CD4-positive, CD25-positive, alpha-beta regulatory T cell (primary cell): Measurements from ENCODE around the gene CACNG4. TPM values are rescaled to one million over a fixed set of nuclear protein-coding genes. Genes with fewer than 3 reads are reported as not detected.

Experiments
- ATAC-seq, 2 donors: fragments of 150-1000 bp; cut with Tn5 transposase; one replicate each; pipeline ENCODE4 v1.10.0; 2021; ENCODE audit warnings: low read depth in 2 of 2, moderate number of reproducible peaks in 2 of 2, moderate library complexity in 1 of 2
- DNase-seq, 3 donors: peaks; one replicate each; pipeline versions ENCODE4 v3.0.0 to v3.0.0-alpha.2; 2012 to 2022; ENCODE audit warnings: mixed read lengths in 1 of 3
- H3K27ac ChIP-seq: one replicate; pipeline ENCODE4 v1.7.0; 2013; ENCODE audit warnings: mild to moderate bottlenecking, low read length; ENCODE audit not compliant: insufficient read depth, poor library complexity, severe bottlenecking
- H3K27me3 ChIP-seq: one replicate; pipeline ENCODE4 v1.7.0; 2013; ENCODE audit warnings: low read length; ENCODE audit not compliant: control insufficient read depth, insufficient read depth
- H3K36me3 ChIP-seq: one replicate; pipeline ENCODE4 v1.7.0; 2013; ENCODE audit warnings: mild to moderate bottlenecking, low read length, moderate library complexity; ENCODE audit not compliant: control insufficient read depth, insufficient read depth
- H3K4me1 ChIP-seq: 2 replicates; pipeline ENCODE4 v1.7.0; 2013; ENCODE audit warnings: mild to moderate bottlenecking, low read length; ENCODE audit not compliant: insufficient read depth, control insufficient read depth, poor library complexity, severe bottlenecking
- H3K4me3 ChIP-seq: one replicate; pipeline ENCODE4 v1.7.0; 2013; ENCODE audit warnings: low read depth, mild to moderate bottlenecking, low read length, moderate library complexity
- H3K9me3 ChIP-seq, 2 experiments: 1 replicate in 1 of 2; 2 replicates in 1 of 2; pipeline ENCODE4 v1.7.0; 2013; ENCODE audit warnings: low read length in 2 of 2, mild to moderate bottlenecking in 1 of 2, moderate library complexity in 1 of 2; ENCODE audit not compliant: control insufficient read depth in 2 of 2
- H3K27ac Mint-ChIP-seq, 3 donors: one replicate each; pipeline ENCODE4 v1.8.0; 2020 to 2022; ENCODE audit warnings: mild to moderate bottlenecking in 3 of 3, mixed read lengths in 3 of 3, moderate library complexity in 2 of 3
- H3K27me3 Mint-ChIP-seq: one replicate; pipeline ENCODE4 v1.8.0; 2022; ENCODE audit warnings: mild to moderate bottlenecking, mixed read lengths
- H3K36me3 Mint-ChIP-seq: one replicate; pipeline ENCODE4 v1.8.0; 2020; ENCODE audit warnings: mixed read lengths
- H3K4me1 Mint-ChIP-seq, 4 donors: one replicate each; pipeline ENCODE4 v1.8.0; 2020 to 2022; ENCODE audit warnings: mixed read lengths in 4 of 4, mild to moderate bottlenecking in 1 of 4
- H3K4me3 Mint-ChIP-seq, 4 donors: one replicate each; pipeline ENCODE4 v1.8.0; 2020 to 2022; ENCODE audit warnings: mild to moderate bottlenecking in 4 of 4, mixed read lengths in 4 of 4, moderate library complexity in 3 of 4
- H3K9me3 Mint-ChIP-seq, 7 donors: one replicate each; pipeline ENCODE4 v1.8.0; 2020 to 2022; ENCODE audit warnings: mixed read lengths in 7 of 7, mild to moderate bottlenecking in 3 of 7, moderate library complexity in 2 of 7
- polyA plus RNA-seq, 4 donors: library from polyadenylated mRNA; unstranded; fragments of 300-500 nt; fragmentation: Illumina TruSeq; gene quantifications; one replicate each; pipeline ENCODE4 v1.2.3, GENCODE V29; 2021
- total RNA-seq: library from RNA; stranded (reverse); gene quantifications from one replicate; pipeline ENCODE4 v1.2.3, GENCODE V29; 2022

The CACNG4 gene
- total and polyA plus RNA-seq, 5 donors from 2014 or later = not detected

DNA sequence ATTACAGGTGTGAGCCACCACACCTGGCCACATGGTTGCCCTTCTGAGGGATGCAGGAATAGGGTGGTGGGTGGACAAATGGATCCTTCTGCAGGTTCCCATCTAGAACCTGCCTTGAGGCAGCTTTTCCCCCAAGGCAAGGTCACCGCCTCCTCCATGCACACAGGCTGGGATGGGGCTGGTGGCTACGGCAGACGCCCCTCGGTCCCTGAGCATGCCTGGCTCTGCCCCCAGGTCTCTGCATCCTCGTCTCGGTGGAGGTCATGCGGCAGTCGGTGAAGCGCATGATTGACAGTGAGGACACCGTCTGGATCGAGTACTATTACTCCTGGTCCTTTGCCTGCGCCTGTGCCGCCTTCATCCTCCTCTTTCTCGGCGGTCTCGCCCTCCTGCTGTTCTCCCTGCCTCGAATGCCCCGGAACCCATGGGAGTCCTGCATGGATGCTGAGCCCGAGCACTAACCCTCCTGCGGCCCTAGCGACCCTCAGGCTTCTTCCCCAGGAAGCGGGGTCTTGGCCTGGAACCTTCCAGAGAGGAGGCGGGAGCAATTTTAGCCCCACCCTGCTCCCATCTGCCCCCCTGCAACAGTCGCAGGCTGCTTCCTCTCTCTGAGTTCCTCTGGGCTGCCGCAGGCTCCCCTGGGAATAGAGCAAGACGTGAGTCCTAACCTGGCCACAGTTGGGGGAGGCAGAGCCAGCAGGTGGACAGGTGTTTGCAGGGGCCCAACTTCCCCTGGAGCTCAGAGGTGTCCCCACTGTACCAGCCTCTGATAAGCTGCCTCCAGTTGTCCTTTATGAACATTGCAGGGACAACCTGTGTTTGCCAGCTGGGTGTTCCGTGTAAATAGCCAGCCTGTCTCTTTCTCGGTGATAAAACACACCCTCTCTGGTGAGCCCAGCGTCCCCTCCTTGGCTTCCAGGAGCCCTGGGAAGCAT is 91.6 kb downstream of the CACNG4 start:
- Mint-ChIP-seq H3K27ac (no peak overlapping the region), H3K36me3 (peaks cover 7% of the 10 kb centered on the region), H3K27me3 (no peaks in the 10 kb centered on the region), H3K4me1 (peaks cover 0 to 6% (median 2%) of the 10 kb centered on the region in 4 donors), H3K9me3 (no peaks in the 10 kb centered on the region), H3K4me3 (no peak overlapping the region)
- Histone ChIP-seq H3K9me3 (no peaks in the 10 kb centered on the region), H3K36me3 (no peaks in the 10 kb centered on the region), H3K27ac (no peak overlapping the region), H3K27me3 (no peaks in the 10 kb centered on the region), H3K4me3 (no peak overlapping the region), H3K4me1 (no peaks in the 10 kb centered on the region)
- ATAC-seq (no peak), DNase-seq (no peak)

DNA sequence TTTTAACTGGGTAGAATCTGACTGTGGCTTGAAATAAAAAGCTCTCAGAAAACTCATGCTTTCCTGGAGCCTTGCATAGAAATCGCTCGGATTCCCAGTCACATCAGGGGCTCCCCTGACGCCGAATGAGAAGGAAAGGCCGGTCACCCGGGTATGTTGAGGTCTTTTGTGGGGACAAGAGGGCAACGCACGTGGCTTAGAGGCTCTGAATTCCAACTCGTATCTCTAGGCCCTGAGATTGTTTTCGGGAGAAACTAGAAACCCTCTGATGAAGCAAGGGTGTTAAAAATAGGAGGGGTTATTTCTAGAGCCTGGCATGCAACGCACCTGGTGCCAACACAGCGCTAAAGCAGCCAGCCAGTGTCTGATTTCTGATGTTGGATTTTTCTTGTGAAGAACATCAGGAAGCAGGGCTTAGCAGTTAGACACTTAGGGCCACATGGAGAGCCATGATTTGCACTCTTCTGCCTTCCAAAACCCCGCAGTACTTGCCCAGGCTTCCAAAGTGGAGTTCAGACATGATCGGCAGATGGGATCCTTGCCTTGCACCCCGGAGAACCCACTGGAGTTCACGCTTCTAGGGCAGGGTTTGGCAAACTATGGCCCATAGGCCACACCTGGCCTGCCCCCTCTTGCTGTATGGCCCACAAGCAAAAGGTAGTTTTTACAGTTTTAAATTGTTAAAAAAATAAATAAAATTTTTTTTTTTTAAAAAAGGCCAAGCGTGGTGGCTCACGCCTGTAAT is 92.4 kb downstream of the CACNG4 start:
- H3K36me3 Mint-ChIP-seq = peaks cover 7% of the 10 kb centered on the region
- no peaks in the 10 kb centered on the region for H3K9me3 Mint-ChIP-seq
- H3K36me3 ChIP-seq = no peaks in the 10 kb centered on the region
- H3K27ac ChIP-seq = no peak overlapping the region
- H3K4me3 ChIP-seq = no peak overlapping the region
- no peak overlapping the region for H3K27ac Mint-ChIP-seq
- H3K4me1 ChIP-seq = no peaks in the 10 kb centered on the region
- DNase-seq = no peak
- H3K27me3 ChIP-seq = no peaks in the 10 kb centered on the region
- no peaks in the 10 kb centered on the region for H3K27me3 Mint-ChIP-seq
- H3K4me3 Mint-ChIP-seq = no peak overlapping the region
- no peaks in the 10 kb centered on the region for H3K9me3 ChIP-seq
- no peak for ATAC-seq
- peaks cover 0 to 6% (median 2%) of the 10 kb centered on the region in 4 donors for H3K4me1 Mint-ChIP-seq

DNA sequence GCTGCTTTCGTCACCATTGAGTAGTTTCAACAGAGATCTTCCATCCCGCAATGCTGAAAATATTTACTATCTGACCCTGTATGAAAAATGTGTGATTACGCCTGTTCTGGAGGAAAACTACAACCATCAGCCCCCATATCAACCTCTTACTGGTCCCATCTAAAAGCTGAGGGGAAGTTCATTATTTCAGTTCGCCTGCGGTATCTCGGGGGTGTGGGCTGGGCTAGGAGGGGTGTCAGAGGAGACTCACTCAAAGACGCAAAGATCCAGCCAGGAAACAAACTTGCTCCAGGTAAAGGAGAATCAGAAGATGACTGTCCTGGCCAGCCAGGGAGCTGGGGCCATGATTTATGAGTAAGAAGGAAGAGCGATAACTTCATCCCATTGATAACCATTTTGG is 93.5 kb downstream of the CACNG4 start:
- H3K4me1 ChIP-seq = no peaks in the 10 kb centered on the region
- H3K27ac Mint-ChIP-seq = no peak overlapping the region
- peaks cover 0 to 6% (median 2%) of the 10 kb centered on the region in 4 donors for H3K4me1 Mint-ChIP-seq
- no peaks in the 10 kb centered on the region for H3K27me3 Mint-ChIP-seq
- H3K36me3 Mint-ChIP-seq = peaks cover 8% of the 10 kb centered on the region
- no peak overlapping the region for H3K4me3 ChIP-seq
- no peaks in the 10 kb centered on the region for H3K27me3 ChIP-seq
- DNase-seq (no peak), ATAC-seq (no peak)
- H3K27ac ChIP-seq = no peak overlapping the region
- H3K4me3 Mint-ChIP-seq = no peak overlapping the region
- H3K9me3 ChIP-seq = no peaks in the 10 kb centered on the region
- H3K36me3 ChIP-seq = no peaks in the 10 kb centered on the region
- no peaks in the 10 kb centered on the region for H3K9me3 Mint-ChIP-seq

- DNase-seq = no peak
- Mint-ChIP-seq H3K27me3 (no peaks in the 10 kb centered on the region), H3K9me3 (no peaks in the 10 kb centered on the region), H3K36me3 (peaks cover 13% of the 10 kb centered on the region), H3K4me3 (no peak overlapping the region), H3K4me1 (peaks cover 0 to 6% (median 2%) of the 10 kb centered on the region in 4 donors), H3K27ac (no peak overlapping the region)
- no peak for ATAC-seq
- H3K36me3 ChIP-seq = no peaks in the 10 kb centered on the region
- H3K27ac ChIP-seq = no peak overlapping the region
- no peak overlapping the region for H3K4me3 ChIP-seq
- no peaks in the 10 kb centered on the region for H3K27me3 ChIP-seq
- no peaks in the 10 kb centered on the region for H3K4me1 ChIP-seq
- no peaks in the 10 kb centered on the region for H3K9me3 ChIP-seq
Observed at GRCh38 chr17:67059372-67059771, 94.9 kb downstream of the CACNG4 start.

- Histone ChIP-seq H3K27ac (no peak overlapping the region), H3K4me1 (no peaks in the 10 kb centered on the region), H3K36me3 (no peaks in the 10 kb centered on the region), H3K4me3 (no peak overlapping the region), H3K9me3 (no peaks in the 10 kb centered on the region), H3K27me3 (no peaks in the 10 kb centered on the region)
- H3K4me3 Mint-ChIP-seq = peak overlapping the region in 1 of 4 donors; percentile 61
- H3K9me3 Mint-ChIP-seq = no peaks in the 10 kb centered on the region
- no peak for ATAC-seq
- H3K27ac Mint-ChIP-seq = peak overlapping the region in 1 of 3 donors; percentile 11
- H3K36me3 Mint-ChIP-seq = peaks cover 19% of the 10 kb centered on the region
- H3K4me1 Mint-ChIP-seq = peaks cover 0 to 6% (median under 1%) of the 10 kb centered on the region in 4 donors
- DNase-seq = no peak
- no peaks in the 10 kb centered on the region for H3K27me3 Mint-ChIP-seq
Observed at GRCh38 chr17:67063141-67063540, 98.6 kb downstream of the CACNG4 start.

DNA sequence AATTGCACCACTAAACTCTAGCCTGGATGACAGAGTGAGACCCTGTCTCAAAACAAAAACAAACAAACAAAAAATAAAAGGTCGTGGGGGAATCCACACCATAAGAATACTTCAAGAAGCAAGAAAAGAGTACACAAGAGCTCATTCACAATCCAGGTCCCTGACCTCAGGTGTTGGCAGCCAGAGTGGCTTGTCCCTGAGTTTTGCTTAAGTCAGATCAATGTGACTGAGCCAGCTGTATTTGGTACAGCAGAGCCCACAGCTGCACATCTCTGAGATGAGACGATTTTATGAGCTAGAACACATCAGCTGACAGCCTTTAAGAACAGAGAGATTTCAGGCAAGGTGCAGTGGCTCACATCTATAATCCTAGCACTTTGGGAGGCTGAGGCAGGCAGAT is 102.2 kb downstream of the CACNG4 start:
- H3K36me3 ChIP-seq = no peaks in the 10 kb centered on the region
- no peak for ATAC-seq
- H3K27ac ChIP-seq = no peak overlapping the region
- Mint-ChIP-seq H3K36me3 (peaks cover 17% of the 10 kb centered on the region), H3K4me3 (no peak overlapping the region), H3K4me1 (peaks cover 0 to 5% (median 2%) of the 10 kb centered on the region in 4 donors), H3K27ac (peak overlapping the region in 1 of 3 donors; percentile 46), H3K9me3 (no peaks in the 10 kb centered on the region), H3K27me3 (no peaks in the 10 kb centered on the region)
- no peak for DNase-seq
- H3K27me3 ChIP-seq = no peaks in the 10 kb centered on the region
- no peaks in the 10 kb centered on the region for H3K9me3 ChIP-seq
- no peaks in the 10 kb centered on the region for H3K4me1 ChIP-seq
- H3K4me3 ChIP-seq = no peak overlapping the region

DNA sequence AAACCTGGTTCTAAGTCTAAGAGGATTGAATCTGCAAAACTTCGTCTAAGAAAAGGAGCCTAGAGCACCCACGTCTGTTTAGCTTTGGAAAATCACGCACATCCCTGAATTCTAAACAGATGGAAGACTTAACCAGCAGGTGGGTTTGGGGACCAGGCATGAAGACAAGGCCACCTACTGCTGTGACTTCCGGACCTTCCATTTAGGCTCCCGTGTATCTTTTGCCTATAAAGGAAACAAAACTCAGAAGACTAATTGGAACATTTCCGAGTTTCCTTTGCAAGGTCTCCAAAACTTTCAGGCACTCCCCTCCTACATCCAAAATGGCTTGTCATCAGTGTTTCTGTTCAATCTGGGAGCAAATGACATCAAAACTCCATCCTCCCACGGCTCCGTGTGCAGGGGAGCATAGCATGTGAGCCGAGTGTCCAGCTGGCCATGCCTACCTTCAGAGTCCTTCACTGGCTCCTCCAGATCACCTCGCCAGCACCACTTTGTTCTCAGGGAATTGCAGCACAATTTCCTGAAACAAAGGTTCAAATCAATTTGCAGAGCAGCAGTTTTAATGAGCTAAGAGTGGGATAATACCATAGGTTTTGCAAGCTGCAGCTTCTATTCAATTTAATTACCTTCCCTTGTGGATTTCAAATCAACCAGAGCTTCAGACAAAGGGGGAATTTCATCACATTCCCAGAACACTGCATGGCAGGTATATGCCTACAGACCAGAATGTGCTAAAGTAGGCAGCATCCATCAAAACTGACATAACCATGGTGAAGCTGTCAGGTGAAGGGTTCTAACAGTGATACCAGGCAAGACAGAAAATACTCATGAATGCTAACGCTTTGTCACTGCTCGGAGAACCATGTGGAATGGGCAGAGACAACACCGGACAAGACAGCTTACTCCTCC is 103.3 kb downstream of the CACNG4 start:
- Mint-ChIP-seq H3K4me1 (peaks cover 0 to 5% (median 2%) of the 10 kb centered on the region in 4 donors), H3K36me3 (peaks cover 18% of the 10 kb centered on the region), H3K4me3 (no peak overlapping the region), H3K27ac (no peak overlapping the region), H3K9me3 (no peaks in the 10 kb centered on the region), H3K27me3 (no peaks in the 10 kb centered on the region)
- DNase-seq (no peak), ATAC-seq (no peak)
- Histone ChIP-seq H3K36me3 (peaks cover 4% of the 10 kb centered on the region), H3K27ac (no peak overlapping the region), H3K27me3 (no peaks in the 10 kb centered on the region), H3K4me1 (no peaks in the 10 kb centered on the region), H3K9me3 (no peaks in the 10 kb centered on the region), H3K4me3 (no peak overlapping the region)
